Type B pancreatic cell (in vitro differentiated cells): ENCODE measurements around the gene SCP2. TPM values are rescaled to one million over a fixed set of nuclear protein-coding genes. Genes with fewer than 3 reads are reported as not detected.

Experiments
- DNase-seq: peaks from one replicate; pipeline ENCODE4 v3.0.0; 2021; ENCODE audit warnings: mixed read lengths; ENCODE audit not compliant: unreplicated experiment; ENCODE audit errors: extremely low spot score
- H3K27ac Mint-ChIP-seq: 2 replicates; pipeline ENCODE4 v1.8.0; 2021; ENCODE audit warnings: mild to moderate bottlenecking, mixed read lengths
- H3K27me3 Mint-ChIP-seq: 2 replicates; pipeline ENCODE4 v1.8.0; 2021; ENCODE audit warnings: mixed read lengths
- H3K36me3 Mint-ChIP-seq: 2 replicates; pipeline ENCODE4 v1.8.0; 2021; ENCODE audit warnings: mixed read lengths
- H3K4me1 Mint-ChIP-seq: one replicate; pipeline ENCODE4 v1.8.0; 2021; ENCODE audit warnings: mixed read lengths; ENCODE audit not compliant: unreplicated experiment
- H3K4me3 Mint-ChIP-seq: 2 replicates; pipeline ENCODE4 v1.8.0; 2021; ENCODE audit warnings: mild to moderate bottlenecking, mixed read lengths
- H3K9me3 Mint-ChIP-seq: 2 replicates; pipeline ENCODE4 v1.8.0; 2021; ENCODE audit warnings: mixed read lengths
- CTCF ChIP-seq: fragments of 200-600 bp; sonication (generic); conservative IDR thresholded peaks from 2 replicates; pipeline ENCODE4 v1.5.0; 2021; ENCODE audit warnings: antibody characterized with exemption, mild to moderate bottlenecking
- total RNA-seq: library from RNA; stranded (reverse); gene quantifications from 2 replicates; pipeline ENCODE4 v1.2.1, GENCODE V29; 2021; ENCODE audit warnings: low replicate concordance

SCP2 gene
- total RNA-seq, 1 donor from 2014 or later, result 108 TPM

- no peak for DNase-seq
- Mint-ChIP-seq H3K4me3 (no peak overlapping the region), H3K36me3 (peaks cover 27% of the 10 kb centered on the region), H3K27me3 (no peaks in the 10 kb centered on the region), H3K4me1 (peaks cover 37% of the 10 kb centered on the region), H3K9me3 (no peaks in the 10 kb centered on the region), H3K27ac (no peak overlapping the region)
- no peak for TF ChIP-seq CTCF
Measured at GRCh38 chr1:53051676-53052075, 124.6 kb downstream of the SCP2 start.

GRCh38 chr1:53057127-53057526 is 130.1 kb downstream of the SCP2 start:
- H3K4me3 Mint-ChIP-seq, result no peak overlapping the region
- DNase-seq, result no peak
- no peaks in the 10 kb centered on the region for H3K4me1 Mint-ChIP-seq
- H3K9me3 Mint-ChIP-seq, result no peaks in the 10 kb centered on the region
- no peak for TF ChIP-seq CTCF
- H3K27me3 Mint-ChIP-seq, result peaks cover 42% of the 10 kb centered on the region
- peaks cover 19% of the 10 kb centered on the region for H3K36me3 Mint-ChIP-seq
- H3K27ac Mint-ChIP-seq, result no peak overlapping the region

GRCh38 chr1:53060579-53060978 is 133.5 kb downstream of the SCP2 start:
- H3K9me3 Mint-ChIP-seq, result no peaks in the 10 kb centered on the region
- DNase-seq, result no peak
- TF ChIP-seq CTCF, result no peak
- H3K27me3 Mint-ChIP-seq, result peaks cover 68% of the 10 kb centered on the region
- no peaks in the 10 kb centered on the region for H3K36me3 Mint-ChIP-seq
- peaks cover 5% of the 10 kb centered on the region for H3K4me1 Mint-ChIP-seq
- peak overlapping the region; percentile 83 for H3K4me3 Mint-ChIP-seq
- no peak overlapping the region for H3K27ac Mint-ChIP-seq

GRCh38 chr1:53061123-53061858 is 134.2 kb downstream of the SCP2 start:
- H3K27me3 Mint-ChIP-seq, result peaks cover 70% of the 10 kb centered on the region
- H3K9me3 Mint-ChIP-seq, result no peaks in the 10 kb centered on the region
- peak; percentile 59 for DNase-seq
- H3K36me3 Mint-ChIP-seq, result no peaks in the 10 kb centered on the region
- no peak for TF ChIP-seq CTCF
- H3K4me3 Mint-ChIP-seq, result peak overlapping the region; percentile 83
- no peak overlapping the region for H3K27ac Mint-ChIP-seq
- peaks cover 5% of the 10 kb centered on the region for H3K4me1 Mint-ChIP-seq

GRCh38 chr1:53061859-53062707 is 135.0 kb downstream of the SCP2 start, which contains the start of gene PODN:
Gene PODN (plus strand): TSS chr1:53062213. CDS start chr1:53069856, 7,643 bp downstream.
- peak; percentile 75 for DNase-seq
- peaks cover 70% of the 10 kb centered on the region for H3K27me3 Mint-ChIP-seq
- TF ChIP-seq CTCF, result no peak
- H3K36me3 Mint-ChIP-seq, result no peaks in the 10 kb centered on the region
- H3K4me3 Mint-ChIP-seq, result peak within 1 kb of the TSS; percentile 83
- peaks cover 5% of the 10 kb centered on the region for H3K4me1 Mint-ChIP-seq
- H3K27ac Mint-ChIP-seq, result no peak within 1 kb of the TSS
- H3K9me3 Mint-ChIP-seq, result no peaks in the 10 kb centered on the region
